Measurements from ENCODE around the gene P2RY13.

DNA sequence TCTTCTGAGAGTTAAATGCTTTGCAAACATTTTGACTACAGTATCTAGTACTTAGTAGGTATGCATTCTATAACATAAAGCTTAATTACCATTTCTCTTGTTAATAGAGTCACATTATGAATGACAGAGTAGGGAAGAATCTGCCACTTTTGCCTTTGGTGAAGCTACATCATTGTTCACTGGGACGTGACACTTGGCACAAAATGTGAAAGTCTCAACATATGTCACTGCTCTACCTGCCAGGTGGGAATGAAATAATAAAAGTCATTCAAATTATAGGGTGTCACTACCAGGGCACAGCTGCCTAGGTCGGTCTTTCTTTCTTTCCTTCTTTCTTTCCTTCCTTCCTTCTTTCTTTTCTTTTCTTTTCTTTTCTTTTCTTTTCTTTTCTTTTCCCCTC, 30.3 kb downstream of the P2RY13 start:
- TF ChIP-seq, protein P1, sequence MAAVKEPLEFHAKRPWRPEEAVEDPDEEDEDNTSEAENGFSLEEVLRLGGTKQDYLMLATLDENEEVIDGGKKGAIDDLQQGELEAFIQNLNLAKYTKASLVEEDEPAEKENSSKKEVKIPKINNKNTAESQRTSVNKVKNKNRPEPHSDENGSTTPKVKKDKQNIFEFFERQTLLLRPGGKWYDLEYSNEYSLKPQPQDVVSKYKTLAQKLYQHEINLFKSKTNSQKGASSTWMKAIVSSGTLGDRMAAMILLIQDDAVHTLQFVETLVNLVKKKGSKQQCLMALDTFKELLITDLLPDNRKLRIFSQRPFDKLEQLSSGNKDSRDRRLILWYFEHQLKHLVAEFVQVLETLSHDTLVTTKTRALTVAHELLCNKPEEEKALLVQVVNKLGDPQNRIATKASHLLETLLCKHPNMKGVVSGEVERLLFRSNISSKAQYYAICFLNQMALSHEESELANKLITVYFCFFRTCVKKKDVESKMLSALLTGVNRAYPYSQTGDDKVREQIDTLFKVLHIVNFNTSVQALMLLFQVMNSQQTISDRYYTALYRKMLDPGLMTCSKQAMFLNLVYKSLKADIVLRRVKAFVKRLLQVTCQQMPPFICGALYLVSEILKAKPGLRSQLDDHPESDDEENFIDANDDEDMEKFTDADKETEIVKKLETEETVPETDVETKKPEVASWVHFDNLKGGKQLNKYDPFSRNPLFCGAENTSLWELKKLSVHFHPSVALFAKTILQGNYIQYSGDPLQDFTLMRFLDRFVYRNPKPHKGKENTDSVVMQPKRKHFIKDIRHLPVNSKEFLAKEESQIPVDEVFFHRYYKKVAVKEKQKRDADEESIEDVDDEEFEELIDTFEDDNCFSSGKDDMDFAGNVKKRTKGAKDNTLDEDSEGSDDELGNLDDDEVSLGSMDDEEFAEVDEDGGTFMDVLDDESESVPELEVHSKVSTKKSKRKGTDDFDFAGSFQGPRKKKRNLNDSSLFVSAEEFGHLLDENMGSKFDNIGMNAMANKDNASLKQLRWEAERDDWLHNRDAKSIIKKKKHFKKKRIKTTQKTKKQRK (IDR thresholded peaks at IDR 0.05; ENCODE audit: low read depth, low read length), result no peak
- TF ChIP-seq SREBF1 (IDR thresholded peaks at IDR 0.05; ENCODE audit: low read length) (no peak), DPF2 (IDR thresholded peaks at IDR 0.05) (no peak), CREB1 (IDR thresholded peaks at IDR 0.05; ENCODE audit: low read depth) (no peak), SUZ12 (IDR thresholded peaks at IDR 0.05; ENCODE audit: unreplicated experiment) (no peak), POLR2A (IDR thresholded peaks at IDR 0.05; ENCODE audit: low read depth, low read length) (no peak), ZNF24 (IDR thresholded peaks at IDR 0.05) (no peak), SMAD5 (IDR thresholded peaks at IDR 0.05; ENCODE audit: low read depth) (no peak)
- TF ChIP-seq, protein P2, sequence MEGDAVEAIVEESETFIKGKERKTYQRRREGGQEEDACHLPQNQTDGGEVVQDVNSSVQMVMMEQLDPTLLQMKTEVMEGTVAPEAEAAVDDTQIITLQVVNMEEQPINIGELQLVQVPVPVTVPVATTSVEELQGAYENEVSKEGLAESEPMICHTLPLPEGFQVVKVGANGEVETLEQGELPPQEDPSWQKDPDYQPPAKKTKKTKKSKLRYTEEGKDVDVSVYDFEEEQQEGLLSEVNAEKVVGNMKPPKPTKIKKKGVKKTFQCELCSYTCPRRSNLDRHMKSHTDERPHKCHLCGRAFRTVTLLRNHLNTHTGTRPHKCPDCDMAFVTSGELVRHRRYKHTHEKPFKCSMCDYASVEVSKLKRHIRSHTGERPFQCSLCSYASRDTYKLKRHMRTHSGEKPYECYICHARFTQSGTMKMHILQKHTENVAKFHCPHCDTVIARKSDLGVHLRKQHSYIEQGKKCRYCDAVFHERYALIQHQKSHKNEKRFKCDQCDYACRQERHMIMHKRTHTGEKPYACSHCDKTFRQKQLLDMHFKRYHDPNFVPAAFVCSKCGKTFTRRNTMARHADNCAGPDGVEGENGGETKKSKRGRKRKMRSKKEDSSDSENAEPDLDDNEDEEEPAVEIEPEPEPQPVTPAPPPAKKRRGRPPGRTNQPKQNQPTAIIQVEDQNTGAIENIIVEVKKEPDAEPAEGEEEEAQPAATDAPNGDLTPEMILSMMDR (IDR thresholded peaks at IDR 0.05 in 2 of 3, conservative IDR thresholded peaks at IDR 0.05 in 1 of 3; ENCODE audit: control insufficient read depth in 2 of 3, extremely low read depth in 1 of 3, insufficient read depth in 1 of 3, low read depth in 3 of 3, low read length in 3 of 3), result no peak
- TF ChIP-seq, protein P3, sequence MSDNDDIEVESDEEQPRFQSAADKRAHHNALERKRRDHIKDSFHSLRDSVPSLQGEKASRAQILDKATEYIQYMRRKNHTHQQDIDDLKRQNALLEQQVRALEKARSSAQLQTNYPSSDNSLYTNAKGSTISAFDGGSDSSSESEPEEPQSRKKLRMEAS (IDR thresholded peaks at IDR 0.05; ENCODE audit: low read depth, low read length), result no peak
- TF ChIP-seq, protein P4, sequence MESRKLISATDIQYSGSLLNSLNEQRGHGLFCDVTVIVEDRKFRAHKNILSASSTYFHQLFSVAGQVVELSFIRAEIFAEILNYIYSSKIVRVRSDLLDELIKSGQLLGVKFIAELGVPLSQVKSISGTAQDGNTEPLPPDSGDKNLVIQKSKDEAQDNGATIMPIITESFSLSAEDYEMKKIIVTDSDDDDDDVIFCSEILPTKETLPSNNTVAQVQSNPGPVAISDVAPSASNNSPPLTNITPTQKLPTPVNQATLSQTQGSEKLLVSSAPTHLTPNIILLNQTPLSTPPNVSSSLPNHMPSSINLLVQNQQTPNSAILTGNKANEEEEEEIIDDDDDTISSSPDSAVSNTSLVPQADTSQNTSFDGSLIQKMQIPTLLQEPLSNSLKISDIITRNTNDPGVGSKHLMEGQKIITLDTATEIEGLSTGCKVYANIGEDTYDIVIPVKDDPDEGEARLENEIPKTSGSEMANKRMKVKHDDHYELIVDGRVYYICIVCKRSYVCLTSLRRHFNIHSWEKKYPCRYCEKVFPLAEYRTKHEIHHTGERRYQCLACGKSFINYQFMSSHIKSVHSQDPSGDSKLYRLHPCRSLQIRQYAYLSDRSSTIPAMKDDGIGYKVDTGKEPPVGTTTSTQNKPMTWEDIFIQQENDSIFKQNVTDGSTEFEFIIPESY (IDR thresholded peaks at IDR 0.05), result no peak
